Stimulated activated CD8-positive, alpha-beta memory T cell treated with anti-CD3 and anti-CD28 coated beads, Interleukin-7, amount 100 ng/mL, for 24 hours (primary cell): ENCODE measurements around the gene SLC35F5.
"Not testable (repeated sequence)": the region's sequence is repeated elsewhere in the genome, so short reads cannot be mapped to it uniquely, and the experiment has no call there.

Experiments
- DNase-seq: peaks from one replicate; pipeline ENCODE4 v3.0.0-alpha.2; 2020; ENCODE audit warnings: low read depth

The SLC35F5 gene

GRCh38 chr2:113692698-113693428, 63.6 kb downstream of the SLC35F5 start:
- no peak for DNase-seq

- not testable (repeated sequence) for DNase-seq
These were observed 65.6 kb downstream of the SLC35F5 start for GRCh38 chr2:113690871-113691270.

- no peak for DNase-seq
These were observed 69.9 kb downstream of the SLC35F5 start for GRCh38 chr2:113686537-113686936.

- no peak for DNase-seq
These were observed 71.0 kb downstream of the SLC35F5 start for GRCh38 chr2:113685471-113685870.

GRCh38 chr2:113679457-113679856, 77.0 kb downstream of the SLC35F5 start:
- DNase-seq = no peak

DNA sequence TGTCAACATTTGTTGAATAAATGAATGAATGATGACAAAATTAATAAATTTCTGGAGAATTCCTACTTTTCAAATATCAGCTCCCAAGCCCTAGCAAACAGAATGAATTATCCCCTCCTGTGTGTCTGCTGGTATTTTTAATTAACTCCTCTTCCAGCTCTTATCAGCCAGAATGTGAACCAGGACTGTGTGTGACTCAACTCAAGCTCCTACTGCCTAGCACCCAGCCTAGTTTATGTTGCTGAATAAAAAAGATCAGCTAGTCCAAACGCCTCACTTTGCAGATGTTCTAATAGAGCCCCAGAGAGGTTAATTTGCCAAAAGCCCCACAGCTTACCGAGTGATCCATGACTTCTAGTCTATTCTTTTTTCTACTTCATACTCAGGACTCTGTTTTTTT, 79.1 kb downstream of the SLC35F5 start:
- DNase-seq = no peak

- DNase-seq = no peak
These were observed 79.7 kb downstream of the SLC35F5 start for GRCh38 chr2:113676623-113677266.

DNA sequence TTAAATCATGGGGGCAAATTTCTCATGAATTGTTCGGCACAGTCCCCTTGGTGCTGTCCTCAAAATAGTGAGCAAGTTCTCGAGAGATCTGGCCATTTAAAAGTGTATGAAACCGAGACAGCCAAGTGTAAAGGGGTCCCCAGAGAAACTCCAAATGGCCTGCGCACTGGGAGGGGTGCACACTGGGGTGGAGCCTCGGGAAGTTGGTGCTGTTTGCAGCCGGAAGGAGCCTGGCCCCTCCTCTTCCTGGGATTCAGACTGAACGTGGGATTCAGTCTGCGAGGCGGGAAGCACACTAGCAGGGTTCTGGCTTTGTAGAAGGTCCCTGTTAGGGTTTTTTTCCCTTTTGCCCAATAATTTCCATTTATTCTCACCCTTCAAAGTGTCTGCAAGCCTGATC, 80.6 kb downstream of the SLC35F5 start:
- no peak for DNase-seq

DNA sequence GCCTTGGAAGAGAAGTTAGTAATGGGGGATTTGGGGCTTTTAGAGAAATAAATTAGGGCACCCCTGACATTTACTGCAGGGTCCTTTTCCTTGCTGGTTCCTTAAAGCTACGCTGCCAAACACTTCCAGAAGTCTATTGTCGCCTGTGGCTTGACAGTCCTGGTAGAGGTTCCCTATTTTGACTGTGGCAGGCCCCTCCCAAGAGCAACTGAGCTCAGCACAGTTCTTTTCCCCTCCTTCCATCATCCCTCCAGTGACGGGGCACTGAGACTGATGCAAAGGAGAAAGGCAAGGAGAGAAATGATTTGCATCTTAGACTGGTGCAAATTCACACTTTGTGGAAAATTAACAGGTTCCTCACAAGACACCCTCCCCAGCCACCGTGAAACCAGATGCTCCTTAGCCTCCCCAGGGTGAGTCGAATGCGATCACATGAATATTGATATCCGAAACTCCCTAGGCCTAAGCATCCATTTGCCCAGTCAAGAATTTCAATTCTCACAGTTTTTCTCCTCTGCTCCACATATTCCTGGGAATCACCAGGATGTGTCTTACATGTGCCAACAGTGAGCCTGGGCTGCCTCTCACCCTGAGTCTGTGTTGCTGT, 84.0 kb downstream of the SLC35F5 start:
- DNase-seq = no peak

- DNase-seq = not testable (repeated sequence)
These were observed 87.4 kb downstream of the SLC35F5 start for GRCh38 chr2:113669013-113669412.

- not testable (repeated sequence) for DNase-seq
These were observed 91.5 kb downstream of the SLC35F5 start for GRCh38 chr2:113664761-113665533.

DNA sequence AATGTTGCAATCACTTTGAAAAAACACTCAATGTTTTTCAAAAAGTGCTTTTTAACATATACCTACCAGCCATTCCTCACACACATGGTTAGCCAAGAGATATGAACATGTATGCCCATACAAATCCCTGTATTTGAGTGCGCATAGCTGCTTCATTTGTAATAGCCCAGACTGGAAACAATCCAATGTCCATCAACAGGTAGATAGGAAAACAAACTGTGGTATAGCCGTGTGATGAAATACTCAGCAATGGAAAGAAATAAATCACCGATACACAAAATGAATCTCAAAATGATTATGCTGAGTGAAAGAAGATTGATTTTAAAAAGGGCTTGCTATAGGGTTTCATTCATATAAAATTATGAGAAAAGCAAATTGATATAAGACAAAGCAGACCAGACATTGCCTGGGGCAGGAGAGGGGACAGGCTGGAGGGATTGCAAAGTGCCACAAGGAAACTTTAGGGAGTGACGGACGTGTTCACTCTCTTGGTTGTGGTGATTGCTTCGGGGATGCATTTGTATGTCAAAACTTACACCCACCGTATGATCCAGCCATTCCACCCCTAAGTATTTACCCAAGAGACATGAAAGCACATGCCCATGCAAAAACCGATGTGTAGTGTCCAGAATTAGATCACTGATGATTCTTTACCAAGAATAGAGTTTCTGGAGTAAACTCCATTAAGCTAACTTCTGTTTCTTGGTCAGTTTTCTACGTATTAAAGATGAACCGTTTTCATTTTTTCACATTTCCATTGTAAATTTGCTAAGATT, 93.0 kb downstream of the SLC35F5 start:
- DNase-seq = not testable (repeated sequence)
